GM12878 (cell line): ENCODE data around the gene SBNO1. TPM values are rescaled to one million over a fixed set of nuclear protein-coding genes. Genes with fewer than 3 reads are reported as not detected.

Experiments
- ATAC-seq: fragments of 200-7000 bp; cut with Tn5 transposase; 3 replicates; pipeline ENCODE4 v1.9.1; 2020; ENCODE audit warnings: mild to moderate bottlenecking, moderate library complexity
- BruUV-seq: library from RNA; stranded (reverse); fragments of 400-500 nt; replicated peaks from 2 replicates; lab custom pipeline; 2021; lab: Mats Ljungman, UMichigan
- CTCF ChIA-PET: fragments of 300-600 bp; sonication (Branson Sonifier 250); formaldehyde crosslinking; extraction: SDS; loops from one replicate; lab custom pipeline; 2021; ENCODE audit warnings: inconsistent platforms; lab: Yijun Ruan, JAX
- POLR2A ChIA-PET: fragments of 350-600 bp; formaldehyde crosslinking; extraction: SDS; loops from one replicate; lab custom pipeline; 2021; ENCODE audit warnings: inconsistent platforms; lab: Charles Lee
- RAD21 ChIA-PET: fragments of 300-600 bp; sonication (Branson Sonifier 250); formaldehyde crosslinking; loops from one replicate; lab custom pipeline; 2023; ENCODE audit warnings: antibody characterized with exemption; ENCODE audit not compliant: unreplicated experiment; lab: Charles Lee
- SMC1A ChIA-PET: fragments of 300-600 bp; sonication (Branson Sonifier 250); formaldehyde crosslinking; loops from one replicate; lab custom pipeline; 2023; ENCODE audit not compliant: unreplicated experiment, uncharacterized antibody; lab: Charles Lee
- DNase-seq: peaks from one replicate; pipeline ENCODE4 v3.0.0-alpha.2; 2011; ENCODE audit warnings: low read depth, low spot score
- FAIRE-seq: peaks from 3 replicates; lab custom pipeline; 2011; peaks lifted over from hg19 to GRCh38; lab: Jason Lieb, UNC
- H2AFZ ChIP-seq: 2 replicates; pipeline ENCODE4 v1.6.0; 2011; ENCODE audit warnings: low read depth, low read length, control low read depth; ENCODE audit not compliant: control insufficient read depth
- H3K27ac ChIP-seq: 2 replicates; pipeline ENCODE4 v1.5.1; 2011; ENCODE audit warnings: control low read depth; ENCODE audit not compliant: control insufficient read depth, insufficient read depth
- H3K27me3 ChIP-seq, 2 experiments: replicated peaks in 1 of 2; 2 replicates each; pipeline versions ENCODE4 v1.6.0 to v1.6.1; 2011; ENCODE audit warnings: low read length in 1 of 2; ENCODE audit not compliant: control insufficient read depth in 2 of 2, insufficient read depth in 2 of 2
- H3K36me3 ChIP-seq, 2 experiments: 2 replicates each; pipeline ENCODE4 v1.5.1; 2011; ENCODE audit warnings: low read length in 1 of 2; ENCODE audit not compliant: control insufficient read depth in 2 of 2, insufficient read depth in 2 of 2
- H3K4me1 ChIP-seq: 2 replicates; pipeline ENCODE4 v1.6.1; 2011; ENCODE audit warnings: mild to moderate bottlenecking, low read length, moderate library complexity, mixed read lengths; ENCODE audit not compliant: control insufficient read depth, insufficient read depth
- H3K4me2 ChIP-seq: 2 replicates; pipeline ENCODE4 v1.6.0; 2011; ENCODE audit warnings: control low read depth; ENCODE audit not compliant: control insufficient read depth, insufficient read depth
- H3K4me3 ChIP-seq: fragments of 200-600 bp; sonication (generic); 2 replicates; pipeline ENCODE4 v1.5.1; 2016
- H3K79me2 ChIP-seq: 2 replicates; pipeline ENCODE4 v1.6.0; 2011; ENCODE audit warnings: low read length; ENCODE audit not compliant: control insufficient read depth, insufficient read depth
- H3K9ac ChIP-seq: 2 replicates; pipeline ENCODE4 v1.8.0; 2011; ENCODE audit warnings: low read length, control low read depth, mixed read lengths; ENCODE audit not compliant: control insufficient read depth, insufficient read depth
- H3K9me3 ChIP-seq: replicated peaks from 3 replicates; pipeline ENCODE4 v1.5.1; 2011; ENCODE audit warnings: mild to moderate bottlenecking, low read length; ENCODE audit not compliant: control insufficient read depth, insufficient read depth
- H4K20me1 ChIP-seq: 2 replicates; pipeline ENCODE4 v1.6.0; 2011; ENCODE audit not compliant: control insufficient read depth, insufficient read depth
- BCL3 ChIP-seq: IDR thresholded peaks from 2 replicates; pipeline ENCODE4 v1.6.1; 2011; ENCODE audit warnings: borderline replicate concordance, low read depth, mild to moderate bottlenecking, moderate library complexity, low read length; ENCODE audit not compliant: insufficient read depth, poor library complexity, severe bottlenecking
- BRCA1 ChIP-seq: IDR thresholded peaks from 2 replicates; pipeline ENCODE4 v1.6.1; 2011; ENCODE audit warnings: low read depth, low read length, improper control_type of control experiment
- ETV6 ChIP-seq, 2 experiments: fragments of 450-650 bp in 1 of 2; IDR thresholded peaks in 1 of 2; conservative IDR thresholded peaks in 1 of 2; 2 replicates each; pipeline ENCODE4 v1.6.1; 2014; ENCODE audit warnings: antibody characterized with exemption in 1 of 2, borderline replicate concordance in 1 of 2, low read depth in 1 of 2, mild to moderate bottlenecking in 1 of 2, moderate library complexity in 1 of 2
- MTA2 ChIP-seq: fragments of 450-650 bp; IDR thresholded peaks from 2 replicates; pipeline ENCODE4 v1.6.1; 2016; ENCODE audit warnings: low read depth, mild to moderate bottlenecking, moderate library complexity
- MTA3 ChIP-seq: IDR thresholded peaks from 2 replicates; pipeline ENCODE4 v1.6.1; 2012; ENCODE audit warnings: low read length, inconsistent platforms, borderline replicate concordance
- NR2C1 ChIP-seq: fragments of 450-650 bp; IDR thresholded peaks from 2 replicates; pipeline ENCODE4 v1.6.1; 2017; ENCODE audit warnings: antibody characterized with exemption, mild to moderate bottlenecking, moderate library complexity
- PAX5 ChIP-seq: IDR thresholded peaks from 2 replicates; pipeline ENCODE4 v1.6.1; 2011; ENCODE audit warnings: low read depth, low read length, borderline replicate concordance
- RELA ChIP-seq: fragments of 450-650 bp; IDR thresholded peaks from 2 replicates; pipeline ENCODE4 v1.8.0; 2014; ENCODE audit warnings: borderline replicate concordance; ENCODE audit not compliant: partially characterized antibody
- SP1 ChIP-seq: IDR thresholded peaks from one replicate; pipeline ENCODE4 v1.6.1; 2011; ENCODE audit warnings: low read depth, low read length
- ZNF24 ChIP-seq: fragments of 450-650 bp; IDR thresholded peaks from 2 replicates; pipeline ENCODE4 v1.6.1; 2017; ENCODE audit warnings: antibody characterized with exemption, mild to moderate bottlenecking
- WGBS: methylation state at CpG from one replicate; pipeline ENCODE4 v1.1.6; 2016; ENCODE audit warnings: low lambda C conversion rate; ENCODE audit not compliant: insufficient replicate concordance, insufficient coverage; ENCODE audit errors: missing lambda C conversion rate; 5-methylcytosine and 5-hydroxymethylcytosine counted together
- in situ Hi-C: fragments of 300-500 bp; cut with MboI; formaldehyde crosslinking; loops from 9 replicates; pipeline ENCODE4 v1.14.3; 2018; ENCODE audit warnings: mixed read lengths
- intact Hi-C: fragments of 100-400 bp; cut with micrococcal nuclease; formaldehyde crosslinking; loops from one replicate; pipeline ENCODE4 v1.14.2; 2022; ENCODE audit not compliant: unreplicated experiment
- polyA plus RNA-seq, 11 experiments: library from polyadenylated mRNA; depleted of rRNA in 4 of 11; unstranded in 6 of 11; stranded (reverse) in 5 of 11; fragments of >200 nt; fragmentation: Nextera tagmentation in 4 of 11; fragmentation: Illumina TruSeq in 1 of 11; extraction: Ambion mirVana in 4 of 11; extraction: Trizol in 1 of 11; gene quantifications; 1 replicate in 1 of 11; 2 replicates in 10 of 11; pipeline versions ENCODE4 v1.2.1 to v1.2.3, GENCODE V29; 2011 to 2016; ENCODE audit warnings: inconsistent platforms in 2 of 11, missing spikeins in 2 of 11, low read depth in 1 of 11
- total RNA-seq, 4 experiments: library from RNA; depleted of rRNA in 3 of 4; stranded (reverse); fragments of >200 nt in 3 of 4; fragmentation: Illumina TruSeq in 1 of 4; extraction: Trizol in 1 of 4; gene quantifications; 2 replicates each; pipeline versions ENCODE4 v1.2.1 to v1.2.3, GENCODE V29; 2013 to 2021
- TF ChIP-seq, protein P1 (sequence below): fragments of 450-650 bp; IDR thresholded peaks from 2 replicates; pipeline ENCODE4 v1.6.1; 2017; ENCODE audit warnings: mild to moderate bottlenecking
- TF ChIP-seq, protein P2 (sequence below): fragments of 450-650 bp; IDR thresholded peaks from 2 replicates; pipeline ENCODE4 v1.6.1; 2017; ENCODE audit warnings: borderline replicate concordance
- TF ChIP-seq, protein P3 (sequence below): fragments of 450-650 bp; IDR thresholded peaks from 2 replicates; pipeline ENCODE4 v1.6.1; 2018; ENCODE audit warnings: borderline replicate concordance, mild to moderate bottlenecking; ENCODE audit not compliant: partially characterized antibody

SBNO1 gene
- total and polyA plus RNA-seq, 10 of the 15 experiments (the other 5 are each of a cell fraction or from before 2014, with no cell fraction given): 7.5 to 39.7 (median 20.9) TPM

GRCh38 chr12:123286652-123287373 is 77.8 kb downstream of the SBNO1 start:
- in situ Hi-C loops (no loop called here), intact Hi-C loops (no loop called here)
- RAD21 ChIA-PET: no interaction called here
- Histone ChIP-seq H3K36me3 (peaks cover 0 to 12% of the 10 kb centered on the region in 2 experiments; a peak in 2 of 4 replicates), H2AFZ (no peak overlapping the region), H3K79me2 (no peaks in the 10 kb centered on the region), H3K9me3 (no peaks in the 10 kb centered on the region), H3K9ac (no peak overlapping the region), H3K27ac (no peak overlapping the region), H3K4me1 (no peaks in the 10 kb centered on the region), H3K27me3 (no peaks in the 10 kb centered on the region), H3K4me2 (no peak overlapping the region), H3K4me3 (no peak overlapping the region), H4K20me1 (no peaks in the 10 kb centered on the region)
- SMC1A ChIA-PET: no interaction called here
- CTCF ChIA-PET: no interaction called here
- DNase-seq (no peak), FAIRE-seq (no peak), ATAC-seq (no peak)
- 68% methylated on average over 9 of the region's 9 CpGs for WGBS
- BruUV-seq: no TSS peak
- POLR2A ChIA-PET: no interaction called here
- TF ChIP-seq ZNF24: no peak
- TF ChIP-seq, protein P1, sequence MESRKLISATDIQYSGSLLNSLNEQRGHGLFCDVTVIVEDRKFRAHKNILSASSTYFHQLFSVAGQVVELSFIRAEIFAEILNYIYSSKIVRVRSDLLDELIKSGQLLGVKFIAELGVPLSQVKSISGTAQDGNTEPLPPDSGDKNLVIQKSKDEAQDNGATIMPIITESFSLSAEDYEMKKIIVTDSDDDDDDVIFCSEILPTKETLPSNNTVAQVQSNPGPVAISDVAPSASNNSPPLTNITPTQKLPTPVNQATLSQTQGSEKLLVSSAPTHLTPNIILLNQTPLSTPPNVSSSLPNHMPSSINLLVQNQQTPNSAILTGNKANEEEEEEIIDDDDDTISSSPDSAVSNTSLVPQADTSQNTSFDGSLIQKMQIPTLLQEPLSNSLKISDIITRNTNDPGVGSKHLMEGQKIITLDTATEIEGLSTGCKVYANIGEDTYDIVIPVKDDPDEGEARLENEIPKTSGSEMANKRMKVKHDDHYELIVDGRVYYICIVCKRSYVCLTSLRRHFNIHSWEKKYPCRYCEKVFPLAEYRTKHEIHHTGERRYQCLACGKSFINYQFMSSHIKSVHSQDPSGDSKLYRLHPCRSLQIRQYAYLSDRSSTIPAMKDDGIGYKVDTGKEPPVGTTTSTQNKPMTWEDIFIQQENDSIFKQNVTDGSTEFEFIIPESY: no peak
- no peak for TF ChIP-seq ETV6 (conservative IDR thresholded peaks at IDR 0.05 in 1 of 2, IDR thresholded peaks at IDR 0.05 in 1 of 2; ENCODE audit: borderline replicate concordance in 1 of 2, low read depth in 1 of 2)
- TF ChIP-seq, protein P2, sequence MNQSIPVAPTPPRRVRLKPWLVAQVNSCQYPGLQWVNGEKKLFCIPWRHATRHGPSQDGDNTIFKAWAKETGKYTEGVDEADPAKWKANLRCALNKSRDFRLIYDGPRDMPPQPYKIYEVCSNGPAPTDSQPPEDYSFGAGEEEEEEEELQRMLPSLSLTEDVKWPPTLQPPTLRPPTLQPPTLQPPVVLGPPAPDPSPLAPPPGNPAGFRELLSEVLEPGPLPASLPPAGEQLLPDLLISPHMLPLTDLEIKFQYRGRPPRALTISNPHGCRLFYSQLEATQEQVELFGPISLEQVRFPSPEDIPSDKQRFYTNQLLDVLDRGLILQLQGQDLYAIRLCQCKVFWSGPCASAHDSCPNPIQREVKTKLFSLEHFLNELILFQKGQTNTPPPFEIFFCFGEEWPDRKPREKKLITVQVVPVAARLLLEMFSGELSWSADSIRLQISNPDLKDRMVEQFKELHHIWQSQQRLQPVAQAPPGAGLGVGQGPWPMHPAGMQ: no peak
- TF ChIP-seq, protein P3, sequence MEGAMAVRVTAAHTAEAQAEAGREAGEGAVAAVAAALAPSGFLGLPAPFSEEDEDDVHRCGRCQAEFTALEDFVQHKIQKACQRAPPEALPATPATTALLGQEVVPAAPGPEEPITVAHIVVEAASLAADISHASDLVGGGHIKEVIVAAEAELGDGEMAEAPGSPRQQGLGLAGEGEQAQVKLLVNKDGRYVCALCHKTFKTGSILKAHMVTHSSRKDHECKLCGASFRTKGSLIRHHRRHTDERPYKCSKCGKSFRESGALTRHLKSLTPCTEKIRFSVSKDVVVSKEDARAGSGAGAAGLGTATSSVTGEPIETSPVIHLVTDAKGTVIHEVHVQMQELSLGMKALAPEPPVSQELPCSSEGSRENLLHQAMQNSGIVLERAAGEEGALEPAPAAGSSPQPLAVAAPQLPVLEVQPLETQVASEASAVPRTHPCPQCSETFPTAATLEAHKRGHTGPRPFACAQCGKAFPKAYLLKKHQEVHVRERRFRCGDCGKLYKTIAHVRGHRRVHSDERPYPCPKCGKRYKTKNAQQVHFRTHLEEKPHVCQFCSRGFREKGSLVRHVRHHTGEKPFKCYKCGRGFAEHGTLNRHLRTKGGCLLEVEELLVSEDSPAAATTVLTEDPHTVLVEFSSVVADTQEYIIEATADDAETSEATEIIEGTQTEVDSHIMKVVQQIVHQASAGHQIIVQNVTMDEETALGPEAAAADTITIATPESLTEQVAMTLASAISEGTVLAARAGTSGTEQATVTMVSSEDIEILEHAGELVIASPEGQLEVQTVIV: no peak
- TF ChIP-seq BRCA1: no peak
- no peak for TF ChIP-seq MTA2
- no peak for TF ChIP-seq RELA
- no peak for TF ChIP-seq NR2C1
- no peak for TF ChIP-seq SP1
- no peak for TF ChIP-seq MTA3
- no peak for TF ChIP-seq BCL3
- TF ChIP-seq PAX5: no peak
